GM21381 (cell line): ENCODE results near the gene CADM1.

ENCODE experiments used
- ATAC-seq: cut with Tn5 transposase; IDR thresholded peaks from one replicate; pipeline ENCODE4 v1.9.1; 2021; ENCODE audit warnings: mild to moderate bottlenecking, moderate library complexity; ENCODE audit not compliant: unreplicated experiment

Gene CADM1

GRCh38 chr11:115518983-115519628 lies 14.9 kb upstream of the CADM1 start:
- no peak for ATAC-seq

DNA sequence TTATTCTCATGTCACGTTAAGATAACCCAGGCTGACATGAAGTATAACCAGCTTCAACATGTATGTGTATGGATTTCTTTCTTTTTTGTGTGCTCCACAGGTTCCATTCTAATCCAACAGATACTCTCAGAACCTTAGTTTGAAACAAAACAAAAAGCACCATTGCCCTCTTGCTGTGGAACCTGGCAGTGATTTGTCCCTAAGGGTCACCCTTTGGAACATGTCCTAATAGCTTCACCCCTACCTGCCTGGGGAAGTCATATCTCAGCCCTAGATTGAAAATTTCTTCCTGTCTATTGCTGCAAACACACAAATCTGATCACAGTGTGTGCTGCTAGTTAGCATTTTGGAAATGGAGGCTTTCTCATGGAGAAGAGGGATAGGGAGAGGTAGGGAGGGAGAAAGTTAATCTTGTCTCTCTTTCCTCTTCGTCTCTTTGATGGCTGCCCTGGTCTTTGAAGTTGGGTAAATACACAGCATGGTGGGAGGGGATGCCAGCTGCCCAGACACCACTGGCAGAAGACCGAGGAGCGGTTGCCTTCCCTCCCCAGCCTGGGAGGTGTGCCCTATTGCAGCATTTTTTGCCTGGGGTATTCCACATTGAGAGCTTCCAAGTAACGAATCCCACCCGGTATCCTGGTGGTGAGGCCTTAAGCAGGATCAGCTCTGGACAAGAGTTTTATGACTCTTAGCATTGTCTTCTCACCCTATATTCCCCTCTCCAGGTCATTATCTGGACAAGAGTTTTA lies 11.6 kb upstream of the CADM1 start:
- ATAC-seq = no peak

DNA sequence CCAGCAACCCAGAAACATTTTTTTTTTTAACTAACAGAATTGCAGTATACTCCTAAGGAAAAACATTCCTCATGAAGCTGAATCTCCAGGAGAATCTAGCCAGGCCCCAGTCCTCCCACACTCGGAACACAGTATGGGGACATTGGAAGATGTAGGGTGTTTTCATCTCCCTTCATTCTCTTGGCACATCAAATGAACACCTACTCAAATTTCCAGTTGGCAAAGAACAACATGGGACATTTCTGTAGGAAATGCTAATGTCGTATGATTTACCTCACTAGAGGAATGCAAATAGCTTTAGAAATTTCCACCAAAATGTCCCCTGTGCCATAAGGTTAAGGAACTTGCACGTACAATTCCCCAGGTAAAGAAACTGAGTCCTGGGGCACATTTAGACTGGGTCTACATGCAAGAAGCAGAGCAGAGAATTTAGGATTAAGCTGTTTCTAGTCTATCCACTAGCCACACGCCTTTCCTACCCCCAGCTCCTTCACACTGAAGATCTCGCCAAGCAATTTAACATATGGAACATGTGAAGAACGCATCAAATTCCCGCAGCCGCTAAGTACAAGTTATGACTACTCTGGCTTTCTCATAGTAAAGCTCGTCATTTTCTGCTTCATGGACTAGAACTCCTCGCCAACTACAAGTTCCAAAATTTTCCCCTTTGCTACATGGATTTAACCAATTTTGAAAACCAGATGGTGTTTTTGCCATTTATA lies 2.9 kb upstream of the CADM1 start:
- no peak for ATAC-seq

GRCh38 chr11:115505175-115505574 lies 960 bp upstream of the CADM1 start:
- no peak for ATAC-seq

GRCh38 chr11:115503886-115504275 lies 334 bp downstream of the CADM1 start:
- ATAC-seq = no peak

DNA sequence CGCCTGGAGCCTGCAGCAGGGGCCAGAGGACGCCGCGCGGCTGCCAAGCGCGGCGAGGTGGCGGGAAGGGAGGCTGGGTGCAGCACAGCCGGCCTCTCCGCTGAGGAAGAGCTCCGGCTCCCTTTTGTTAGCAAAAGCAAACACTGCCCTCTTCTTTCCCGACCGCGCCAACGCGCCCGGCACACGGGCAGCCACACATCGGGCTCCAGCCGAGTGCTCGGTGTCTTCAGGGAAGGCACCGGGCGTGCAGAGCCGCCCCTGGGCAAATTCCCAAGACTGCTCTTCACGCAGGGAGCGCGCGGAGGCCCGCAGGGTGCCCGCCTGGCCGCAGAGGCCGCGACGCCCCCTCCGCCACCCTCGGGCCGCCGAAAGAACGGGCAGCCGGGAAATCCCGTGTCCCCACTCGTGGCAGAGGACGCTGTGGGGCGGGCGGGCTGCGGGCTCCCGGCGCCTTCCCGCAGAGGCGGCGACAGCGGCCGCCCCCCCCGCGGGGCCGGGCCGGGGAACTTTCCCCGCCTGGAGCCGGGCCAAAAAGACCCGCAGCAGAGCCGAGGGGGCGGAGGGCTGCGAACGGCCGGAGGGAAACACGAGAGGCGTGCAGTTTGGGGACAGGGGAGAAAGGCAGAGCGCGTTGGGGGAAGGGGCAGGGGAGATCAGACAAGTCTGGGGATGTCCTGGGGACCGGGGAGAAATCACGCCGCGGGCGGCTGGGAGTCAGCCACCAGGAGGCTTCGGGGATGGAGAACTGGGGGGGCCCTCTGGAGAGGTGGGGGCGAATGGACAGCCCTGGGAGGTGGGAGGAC lies 931 bp downstream of the CADM1 start:
- ATAC-seq = peak; percentile 42

GRCh38 chr11:115502636-115503082 lies 1.6 kb downstream of the CADM1 start:
- ATAC-seq = no peak

DNA sequence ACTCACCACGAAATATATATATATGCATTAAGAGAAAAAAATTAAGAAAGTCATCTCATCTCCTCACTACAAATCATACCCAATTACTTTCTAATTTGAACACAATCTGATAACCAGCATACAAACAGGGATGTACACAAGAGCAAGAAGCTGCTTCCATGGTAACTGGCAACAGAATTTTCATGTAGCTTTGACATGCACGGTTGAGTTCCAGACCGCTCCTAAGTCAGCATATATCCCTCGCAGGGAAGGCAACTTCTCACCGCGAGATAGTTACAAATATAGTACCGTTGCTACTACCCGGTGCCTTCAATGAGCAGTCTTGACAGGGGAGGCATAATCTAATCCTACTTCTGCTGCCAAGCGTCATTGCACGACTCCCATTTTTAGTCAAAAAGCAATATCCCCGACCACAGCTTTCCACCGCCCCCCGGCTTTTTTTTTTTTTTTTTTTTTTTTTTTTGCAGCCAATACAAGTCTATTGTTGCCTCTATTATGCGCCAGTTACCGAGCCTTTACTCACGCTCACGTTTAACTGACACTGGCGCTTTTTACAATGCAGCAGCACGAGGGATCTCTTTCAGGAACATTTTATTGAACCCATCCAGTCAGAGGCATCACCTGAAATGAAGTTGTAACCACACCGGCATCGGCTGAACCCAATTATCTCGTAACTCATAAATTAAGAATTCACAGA lies 2.2 kb downstream of the CADM1 start:
- ATAC-seq = no peak

DNA sequence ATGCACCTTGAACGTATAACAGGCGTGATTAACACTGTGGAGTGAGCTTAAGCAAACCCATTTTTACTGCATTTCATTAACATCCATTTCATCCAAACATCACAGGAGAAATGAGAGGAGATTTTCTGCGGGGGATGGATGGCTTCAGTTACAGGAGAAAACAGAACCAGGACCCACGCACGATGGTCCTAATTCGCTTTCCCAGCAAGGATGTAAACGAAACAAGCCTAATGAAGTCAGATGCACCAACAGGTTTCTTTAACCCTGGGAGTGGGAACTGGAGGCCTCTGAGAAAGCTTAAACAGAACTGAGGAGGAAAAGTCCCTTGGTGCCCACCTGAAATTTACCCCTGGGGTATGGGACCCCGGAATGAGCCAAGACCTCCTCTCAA lies 2.7 kb downstream of the CADM1 start:
- ATAC-seq = no peak

- ATAC-seq = no peak
Observed at GRCh38 chr11:115500547-115501501, 3.4 kb downstream of the CADM1 start.

- ATAC-seq = no peak
Observed at GRCh38 chr11:115499891-115500290, 4.3 kb downstream of the CADM1 start.

GRCh38 chr11:115499241-115499799 lies 4.9 kb downstream of the CADM1 start:
- ATAC-seq = no peak

GRCh38 chr11:115498354-115498753 lies 5.9 kb downstream of the CADM1 start:
- ATAC-seq = no peak

DNA sequence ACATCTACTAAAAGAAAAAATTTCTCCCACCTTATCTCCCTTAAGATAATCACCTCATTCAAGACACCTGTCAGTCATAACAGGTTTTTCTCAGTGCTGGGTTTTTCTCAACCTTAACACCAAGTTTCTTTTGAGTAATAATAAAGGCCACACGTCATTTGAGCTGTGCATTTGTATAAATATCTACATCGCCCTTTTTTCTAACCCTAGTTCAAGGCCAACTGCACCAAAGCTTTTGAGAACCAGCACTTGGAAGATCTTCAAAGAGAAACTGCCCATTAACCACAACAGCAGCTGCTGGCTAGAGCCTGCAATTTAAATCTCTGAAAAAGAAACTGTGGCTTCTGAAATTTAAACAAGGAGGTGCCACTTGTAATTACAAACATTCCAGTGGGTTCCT lies 6.9 kb downstream of the CADM1 start:
- no peak for ATAC-seq

DNA sequence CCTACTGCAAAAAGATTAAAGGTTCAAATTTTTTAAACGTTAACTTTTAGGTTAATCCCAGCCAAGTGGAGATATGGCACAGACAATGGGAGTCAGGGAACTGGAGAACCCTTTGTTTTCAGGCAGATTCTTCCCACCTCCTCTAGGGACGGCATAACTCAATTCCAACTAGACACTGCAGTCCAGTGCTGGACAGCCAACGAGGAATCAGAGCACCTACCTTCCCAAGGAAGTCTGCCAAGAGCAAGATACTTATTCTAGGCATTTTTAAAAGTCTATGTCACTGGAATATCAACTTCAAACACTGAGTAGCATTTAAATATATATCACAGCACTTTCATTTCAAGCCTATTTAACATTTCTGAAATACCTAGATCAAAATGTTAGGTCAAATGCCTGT lies 7.3 kb downstream of the CADM1 start:
- no peak for ATAC-seq

GRCh38 chr11:115493905-115494304 lies 10.3 kb downstream of the CADM1 start:
- no peak for ATAC-seq

- ATAC-seq = no peak
Observed at GRCh38 chr11:115493488-115493887, 10.7 kb downstream of the CADM1 start.

DNA sequence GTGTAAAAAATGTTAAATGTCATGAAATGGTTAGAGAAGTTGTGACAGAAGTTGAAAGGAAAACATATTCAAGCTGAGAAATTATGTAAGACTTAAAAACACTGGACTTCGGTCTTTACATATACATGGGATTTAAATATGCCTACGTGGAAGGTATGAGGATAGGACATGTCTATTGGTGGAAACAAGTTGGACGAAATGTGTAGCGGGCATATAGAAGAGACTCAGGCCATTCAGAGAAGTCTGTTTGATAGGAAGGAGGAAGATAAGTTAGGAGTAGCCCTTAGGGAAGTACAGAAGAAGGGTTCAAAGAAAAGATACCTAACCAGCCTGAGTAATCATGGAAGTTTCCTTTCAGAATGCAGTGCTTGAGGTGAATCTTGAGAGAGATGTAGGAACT lies 14.7 kb downstream of the CADM1 start:
- no peak for ATAC-seq

GRCh38 chr11:115488945-115489344 lies 15.3 kb downstream of the CADM1 start:
- no peak for ATAC-seq
